Astrocyte (in vitro differentiated cells and primary cell): ENCODE data around the gene CAMK2G. TPM values are rescaled to one million over a fixed set of nuclear protein-coding genes. Genes with fewer than 3 reads are reported as not detected.

Experiments used
- DNase-seq: peaks from one replicate; pipeline ENCODE4 v3.0.0-alpha.2; 2010; ENCODE audit warnings: low read depth
- FAIRE-seq: peaks from 2 replicates; lab custom pipeline; 2011; peaks lifted over from hg19 to GRCh38; lab: Jason Lieb, UNC
- H2AFZ ChIP-seq: 2 replicates; pipeline ENCODE4 v1.6.0; 2012; ENCODE audit warnings: low read depth, low read length, inconsistent platforms
- H3K27ac ChIP-seq: 2 replicates; pipeline ENCODE4 v1.5.1; 2011; ENCODE audit warnings: low read depth, low read length, inconsistent platforms
- H3K27me3 ChIP-seq: 2 replicates; pipeline ENCODE4 v1.6.0; 2011; ENCODE audit warnings: low read length, inconsistent platforms; ENCODE audit not compliant: insufficient read depth
- H3K36me3 ChIP-seq: 2 replicates; pipeline ENCODE4 v1.5.1; 2011; ENCODE audit warnings: low read length, inconsistent platforms; ENCODE audit not compliant: insufficient read depth
- H3K4me1 ChIP-seq: 2 replicates; pipeline ENCODE4 v1.5.1; 2011; ENCODE audit warnings: low read length, inconsistent platforms; ENCODE audit not compliant: insufficient read depth
- H3K4me2 ChIP-seq: 2 replicates; pipeline ENCODE4 v1.6.0; 2012; ENCODE audit warnings: low read length, inconsistent platforms
- H3K4me3 ChIP-seq: 2 replicates; pipeline ENCODE4 v1.5.1; 2011; ENCODE audit warnings: low read depth, mild to moderate bottlenecking, low read length, inconsistent platforms; ENCODE audit not compliant: insufficient read depth
- H3K79me2 ChIP-seq: 2 replicates; pipeline ENCODE4 v1.6.0; 2012; ENCODE audit warnings: mild to moderate bottlenecking, low read length, inconsistent platforms; ENCODE audit not compliant: insufficient read depth
- H3K9ac ChIP-seq: 2 replicates; pipeline ENCODE4 v1.6.0; 2012; ENCODE audit warnings: mild to moderate bottlenecking, low read length, inconsistent platforms
- H3K9me3 ChIP-seq: 2 replicates; pipeline ENCODE4 v1.5.1; 2012; ENCODE audit warnings: low read depth, mild to moderate bottlenecking, low read length, inconsistent platforms; ENCODE audit not compliant: insufficient read depth
- H4K20me1 ChIP-seq: 2 replicates; pipeline ENCODE4 v1.6.0; 2012; ENCODE audit warnings: low read length, inconsistent platforms; ENCODE audit not compliant: insufficient read depth
- H3K27ac Mint-ChIP-seq: one replicate; pipeline ENCODE4 v1.8.0; 2021; ENCODE audit warnings: mild to moderate bottlenecking, mixed read lengths; ENCODE audit not compliant: unreplicated experiment
- H3K27me3 Mint-ChIP-seq: one replicate; pipeline ENCODE4 v1.8.0; 2021; ENCODE audit warnings: low read depth, mixed read lengths; ENCODE audit not compliant: unreplicated experiment
- H3K36me3 Mint-ChIP-seq: one replicate; pipeline ENCODE4 v1.8.0; 2021; ENCODE audit warnings: low read depth, mixed read lengths; ENCODE audit not compliant: unreplicated experiment
- H3K4me1 Mint-ChIP-seq: one replicate; pipeline ENCODE4 v1.8.0; 2021; ENCODE audit warnings: low read depth, mixed read lengths; ENCODE audit not compliant: unreplicated experiment
- H3K4me3 Mint-ChIP-seq: one replicate; pipeline ENCODE4 v1.8.0; 2021; ENCODE audit warnings: mild to moderate bottlenecking, moderate library complexity, mixed read lengths; ENCODE audit not compliant: unreplicated experiment
- H3K9me3 Mint-ChIP-seq: one replicate; pipeline ENCODE4 v1.8.0; 2021; ENCODE audit warnings: mild to moderate bottlenecking, mixed read lengths; ENCODE audit not compliant: unreplicated experiment
- CTCF ChIP-seq: IDR thresholded peaks from 2 replicates; pipeline ENCODE4 v1.5.1; 2011; ENCODE audit warnings: low read depth, mild to moderate bottlenecking, inconsistent platforms, low read length, moderate library complexity; ENCODE audit not compliant: insufficient read depth
- EZH2 ChIP-seq: IDR thresholded peaks from 2 replicates; pipeline ENCODE4 v1.6.1; 2012; ENCODE audit warnings: mild to moderate bottlenecking, low read length, inconsistent platforms; ENCODE audit not compliant: insufficient read depth
- total RNA-seq: library from RNA; stranded (reverse); gene quantifications from 2 replicates; pipeline ENCODE4 v1.2.1, GENCODE V29; 2021

CAMK2G gene
- total RNA-seq, 1 donor from 2014 or later, result 19.8 TPM

- peak overlapping the region; percentile 80 for H3K4me2 ChIP-seq
- H3K4me1 ChIP-seq, result peaks cover 4% of the 10 kb centered on the region
- H3K4me1 Mint-ChIP-seq, result peaks cover 11% of the 10 kb centered on the region
- H3K79me2 ChIP-seq, result peaks cover 4% of the 10 kb centered on the region
- no peaks in the 10 kb centered on the region for H3K27me3 ChIP-seq
- no peaks in the 10 kb centered on the region for H3K9me3 ChIP-seq
- peak overlapping the region; percentile 56 for H3K9ac ChIP-seq
- H2AFZ ChIP-seq, result no peak overlapping the region
- H3K27me3 Mint-ChIP-seq, result peaks cover 10% of the 10 kb centered on the region
- H3K27ac Mint-ChIP-seq, result no peak overlapping the region
- H3K36me3 ChIP-seq, result peaks cover 6% of the 10 kb centered on the region
- FAIRE-seq (no peak), DNase-seq (no peak)
- H3K4me3 ChIP-seq, result no peak overlapping the region
- H3K36me3 Mint-ChIP-seq, result peaks cover 7% of the 10 kb centered on the region
- H3K27ac ChIP-seq, result no peak overlapping the region
- TF ChIP-seq CTCF (no peak), EZH2 (no peak)
- H3K4me3 Mint-ChIP-seq, result no peak overlapping the region
- H4K20me1 ChIP-seq, result peaks cover 42% of the 10 kb centered on the region
- H3K9me3 Mint-ChIP-seq, result no peaks in the 10 kb centered on the region
These were observed 528 bp downstream of the CAMK2G start for GRCh38 chr10:73873838-73874215.

GRCh38 chr10:73873142-73873837, 1.1 kb downstream of the CAMK2G start:
- peaks cover 7% of the 10 kb centered on the region for H3K36me3 Mint-ChIP-seq
- FAIRE-seq (no peak), DNase-seq (no peak)
- peaks cover 7% of the 10 kb centered on the region for H3K27me3 Mint-ChIP-seq
- H3K9me3 Mint-ChIP-seq, result no peaks in the 10 kb centered on the region
- H3K27ac Mint-ChIP-seq, result peak overlapping the region; percentile 26
- peak overlapping the region; percentile 52 for H3K9ac ChIP-seq
- H3K27me3 ChIP-seq, result no peaks in the 10 kb centered on the region
- peaks cover 11% of the 10 kb centered on the region for H3K4me1 Mint-ChIP-seq
- TF ChIP-seq EZH2 (no peak), CTCF (no peak)
- H3K4me3 ChIP-seq, result no peak overlapping the region
- no peaks in the 10 kb centered on the region for H3K9me3 ChIP-seq
- peak overlapping the region; percentile 84 for H3K4me2 ChIP-seq
- no peak overlapping the region for H3K27ac ChIP-seq
- peaks cover 47% of the 10 kb centered on the region for H4K20me1 ChIP-seq
- peaks cover 9% of the 10 kb centered on the region for H3K79me2 ChIP-seq
- H3K36me3 ChIP-seq, result peaks cover 6% of the 10 kb centered on the region
- H3K4me1 ChIP-seq, result peaks cover 4% of the 10 kb centered on the region
- no peak overlapping the region for H2AFZ ChIP-seq
- peak overlapping the region; percentile 87 for H3K4me3 Mint-ChIP-seq

GRCh38 chr10:73872190-73872710, 2.1 kb downstream of the CAMK2G start:
- DNase-seq, result no peak
- H3K4me1 Mint-ChIP-seq, result peaks cover 14% of the 10 kb centered on the region

More at GRCh38 chr10:73872190-73872710, 2.1 kb downstream of the CAMK2G start:
- no peaks in the 10 kb centered on the region for H3K27me3 ChIP-seq
- H2AFZ ChIP-seq, result no peak overlapping the region
- Mint-ChIP-seq H3K27me3 (peaks cover 2% of the 10 kb centered on the region), H3K36me3 (peaks cover 7% of the 10 kb centered on the region), H3K4me3 (peak overlapping the region; percentile 87), H3K9me3 (no peaks in the 10 kb centered on the region), H3K27ac (no peak overlapping the region)
- FAIRE-seq, result no peak
- peaks cover 4% of the 10 kb centered on the region for H3K4me1 ChIP-seq
- TF ChIP-seq EZH2, result no peak
- TF ChIP-seq CTCF, result no peak
- no peaks in the 10 kb centered on the region for H3K9me3 ChIP-seq
- H3K79me2 ChIP-seq, result peaks cover 12% of the 10 kb centered on the region
- peaks cover 58% of the 10 kb centered on the region for H4K20me1 ChIP-seq
- no peak overlapping the region for H3K4me3 ChIP-seq
- H3K27ac ChIP-seq, result no peak overlapping the region
- peaks cover 6% of the 10 kb centered on the region for H3K36me3 ChIP-seq
- no peak overlapping the region for H3K9ac ChIP-seq
- no peak overlapping the region for H3K4me2 ChIP-seq
